OCI-LY7 (cell line): ENCODE measurements around the gene GRIP1. TPM values are rescaled to one million over a fixed set of nuclear protein-coding genes. Genes with fewer than 3 reads are reported as not detected.
A peak's percentile ranks its signal among the peaks of the same experiment; 100 is the strongest.

ENCODE experiments used
- BruUV-seq: library from RNA; stranded (reverse); fragments of 400-500 nt; replicated peaks from 2 replicates; lab custom pipeline; 2021; lab: Mats Ljungman, UMichigan
- CTCF ChIA-PET: fragments of 300-600 bp; sonication (Branson Sonifier 250); formaldehyde crosslinking; loops from one replicate; lab custom pipeline; 2022; ENCODE audit warnings: antibody characterized with exemption; ENCODE audit not compliant: unreplicated experiment; lab: Charles Lee
- POLR2A ChIA-PET: fragments of 300-600 bp; sonication (Branson Sonifier 250); formaldehyde crosslinking; loops from one replicate; lab custom pipeline; 2022; ENCODE audit warnings: antibody characterized with exemption; lab: Charles Lee
- DNase-seq: peaks from one replicate; pipeline ENCODE4 v3.0.0-alpha.2; 2015; ENCODE audit warnings: low spot score
- H2AFZ ChIP-seq: fragments of 200-600 bp; sonication (generic), shearing (Covaris generic); 2 replicates; pipeline ENCODE4 v1.6.1; 2014; ENCODE audit warnings: mild to moderate bottlenecking, antibody characterized with exemption, low read length, moderate library complexity
- H3K27ac ChIP-seq: fragments of 200-600 bp; sonication (generic); 2 replicates; pipeline ENCODE4 v1.5.1; 2014; ENCODE audit warnings: mixed run types, low read depth, mild to moderate bottlenecking, moderate library complexity, low read length, inconsistent platforms; ENCODE audit not compliant: poor library complexity, severe bottlenecking
- H3K36me3 ChIP-seq: fragments of 200-600 bp; sonication (generic); 2 replicates; pipeline ENCODE4 v1.6.1; 2014; ENCODE audit warnings: mild to moderate bottlenecking, antibody characterized with exemption, low read length, moderate library complexity, mixed read lengths; ENCODE audit not compliant: insufficient read depth
- H3K4me1 ChIP-seq: fragments of 200-600 bp; sonication (generic); 2 replicates; pipeline ENCODE4 v1.5.1; 2014; ENCODE audit warnings: mild to moderate bottlenecking, low read length; ENCODE audit not compliant: insufficient read depth, poor library complexity, severe bottlenecking
- H3K4me2 ChIP-seq: fragments of 200-600 bp; sonication (generic); 2 replicates; pipeline ENCODE4 v1.6.1; 2014; ENCODE audit warnings: mild to moderate bottlenecking, low read length
- H3K4me3 ChIP-seq: fragments of 200-600 bp; sonication (generic); 2 replicates; pipeline ENCODE4 v1.5.1; 2014; ENCODE audit warnings: mild to moderate bottlenecking, low read depth, low read length; ENCODE audit not compliant: poor library complexity, severe bottlenecking
- H3K79me2 ChIP-seq: fragments of 200-600 bp; sonication (generic); 2 replicates; pipeline ENCODE4 v1.6.1; 2016; ENCODE audit warnings: low read depth, mild to moderate bottlenecking, low read length, moderate library complexity, mixed read lengths; ENCODE audit not compliant: insufficient read depth
- H3K9me2 ChIP-seq: fragments of 200-600 bp; sonication (generic); 2 replicates; pipeline ENCODE4 v1.6.1; 2016; ENCODE audit warnings: mild to moderate bottlenecking, low read length, mixed read lengths; ENCODE audit not compliant: insufficient read depth
- H3K9me3 ChIP-seq: fragments of 200-600 bp; sonication (generic); 2 replicates; pipeline ENCODE4 v1.6.1; 2014; ENCODE audit warnings: mild to moderate bottlenecking, mixed run types, low read length, mixed read lengths
- H4K20me1 ChIP-seq: fragments of 200-600 bp; sonication (generic); 2 replicates; pipeline ENCODE4 v1.6.1; 2014; ENCODE audit warnings: mild to moderate bottlenecking, antibody characterized with exemption, low read length, moderate library complexity, mixed read lengths; ENCODE audit not compliant: insufficient read depth
- CTCF ChIP-seq: fragments of 200-600 bp; sonication (generic); conservative IDR thresholded peaks from 2 replicates; pipeline ENCODE4 v1.5.1; 2014; ENCODE audit warnings: mild to moderate bottlenecking, antibody characterized with exemption, low read length, moderate library complexity, mixed read lengths
- EZH2phosphoT487 ChIP-seq: fragments of 200-600 bp; sonication (generic); IDR thresholded peaks from 2 replicates; pipeline ENCODE4 v1.6.1; 2018; ENCODE audit warnings: low read depth, borderline replicate concordance, mild to moderate bottlenecking, mixed run types, antibody characterized with exemption, low read length, moderate library complexity, mixed read lengths
- intact Hi-C: fragments of 100-400 bp; cut with micrococcal nuclease; formaldehyde crosslinking; loops from one replicate; pipeline ENCODE4 v1.10.0; 2022; ENCODE audit not compliant: unreplicated experiment
- total RNA-seq, 2 experiments: library from RNA; depleted of rRNA in 1 of 2; stranded (reverse); fragments of >200 nt in 1 of 2; shearing (Covaris generic) in 1 of 2; gene quantifications; 2 replicates each; pipeline ENCODE4 v1.2.3, GENCODE V29; 2014 to 2022

The GRIP1 gene
- total RNA-seq, 2 experiments from 2014 or later, result 4.1 to 7.6 TPM

- Histone ChIP-seq H3K9me3 (no peaks in the 10 kb centered on the region), H3K79me2 (no peaks in the 10 kb centered on the region), H2AFZ (peak overlapping the region; percentile 67; the same call in 1 of the 2 replicates), H3K36me3 (no peaks in the 10 kb centered on the region), H3K4me1 (peaks cover 29% of the 10 kb centered on the region), H3K9me2 (no peaks in the 10 kb centered on the region), H3K27ac (no peak overlapping the region), H3K4me2 (no peak overlapping the region), H3K4me3 (no peak overlapping the region), H4K20me1 (no peaks in the 10 kb centered on the region)
- DNase-seq, result no peak
- intact Hi-C loops, result loop anchor here (2.0 kb wide), 1 partner anchor 135 kb away; no protein-coding TSS in a partner anchor
- BruUV-seq, result no TSS peak
- ChIA-PET POLR2A (interaction anchor here (0.6 to 2.1 kb wide), 8 partner anchors 9 to 69 kb away, joined by 3 to 8 read pairs (median 4); no protein-coding TSS in a partner anchor), CTCF (no interaction called here)
- no peak for TF ChIP-seq CTCF
- no peak for TF ChIP-seq EZH2phosphoT487
These were observed 4.9 kb upstream of the GRIP1 start for GRCh38 chr12:66683822-66684221.

- no peak overlapping the region for H3K4me3 ChIP-seq
- no peak for DNase-seq
- no peak overlapping the region for H3K4me2 ChIP-seq
- intact Hi-C loops, result no loop called here
- ChIA-PET CTCF (interaction anchor here (0.5 kb wide), 2 partner anchors 12 to 149 kb away, joined by 3 to 4 read pairs; no protein-coding TSS in a partner anchor), POLR2A (interaction anchor here (0.9 to 2.1 kb wide), 7 partner anchors 10 to 134 kb away, joined by 3 to 8 read pairs (median 4); no protein-coding TSS in a partner anchor)
- no peak overlapping the region for H3K27ac ChIP-seq
- no peaks in the 10 kb centered on the region for H3K9me2 ChIP-seq
- no peaks in the 10 kb centered on the region for H4K20me1 ChIP-seq
- peak overlapping the region; percentile 67; the same call in 1 of the 2 replicates for H2AFZ ChIP-seq
- no peaks in the 10 kb centered on the region for H3K79me2 ChIP-seq
- no peaks in the 10 kb centered on the region for H3K36me3 ChIP-seq
- H3K9me3 ChIP-seq, result no peaks in the 10 kb centered on the region
- H3K4me1 ChIP-seq, result peaks cover 22% of the 10 kb centered on the region
- no peak for TF ChIP-seq EZH2phosphoT487
- no peak for TF ChIP-seq CTCF
- no TSS peak for BruUV-seq
These were observed 4.2 kb upstream of the GRIP1 start for GRCh38 chr12:66683073-66683472.

- Histone ChIP-seq H3K27ac (no peak overlapping the region), H3K4me1 (peaks cover 3% of the 10 kb centered on the region), H3K4me2 (no peak overlapping the region), H3K4me3 (no peak overlapping the region), H3K36me3 (no peaks in the 10 kb centered on the region), H3K9me3 (no peaks in the 10 kb centered on the region), H3K9me2 (no peaks in the 10 kb centered on the region), H3K79me2 (no peaks in the 10 kb centered on the region), H2AFZ (0 out of 2 replicates have a peak overlapping the region, but pooled peaks have one; percentile 8), H4K20me1 (no peaks in the 10 kb centered on the region)
- BruUV-seq, result no TSS peak
- intact Hi-C loops, result no loop called here
- ChIA-PET CTCF (no interaction called here), POLR2A (interaction anchor here (0.7 to 2.6 kb wide), 5 partner anchors 7 to 121 kb away, joined by 3 to 20 read pairs (median 4); no protein-coding TSS in a partner anchor)
- TF ChIP-seq CTCF, result no peak
- no peak for TF ChIP-seq EZH2phosphoT487
- DNase-seq, result no peak
These were observed 697 bp upstream of the GRIP1 start for GRCh38 chr12:66679461-66680084.
